Measurements from ENCODE around the gene PHEX. TPM values are rescaled to one million over a fixed set of nuclear protein-coding genes. Genes with fewer than 3 reads are reported as not detected.

Gene PHEX
- total RNA-seq, 6 experiments from 2014 or later = 0.05 to 0.10 (median 0.07) TPM

DNA sequence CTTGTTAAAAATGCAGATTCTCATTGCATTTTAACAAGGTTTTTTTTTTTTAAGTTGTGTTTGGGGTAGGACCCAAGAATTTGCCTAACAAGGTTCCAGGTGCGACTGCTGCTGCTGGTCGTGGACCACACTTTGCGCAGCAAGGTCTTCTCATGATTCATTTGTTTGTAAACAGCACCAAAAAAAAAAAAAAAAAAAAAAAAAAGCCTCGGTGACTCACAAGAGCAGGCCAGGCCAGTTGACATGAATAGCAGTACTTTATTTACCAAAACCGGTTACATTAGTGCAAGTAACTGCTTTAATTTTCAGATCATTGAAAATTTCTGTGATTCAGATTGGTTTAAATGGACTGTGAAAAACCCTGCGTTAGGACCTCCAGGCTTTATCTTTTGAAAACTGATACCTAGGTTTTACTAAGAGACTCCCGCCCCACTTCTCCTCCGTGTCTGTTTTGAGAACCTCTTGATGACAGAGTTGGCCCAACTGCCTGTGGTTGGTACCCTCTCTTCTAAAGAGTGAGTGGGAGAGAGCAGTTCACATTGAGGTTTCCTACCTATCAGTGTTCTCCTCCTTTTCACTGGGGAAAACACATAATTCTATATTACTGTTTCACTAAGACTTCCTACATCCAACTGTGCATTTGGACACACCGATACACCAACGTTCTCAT, 86.2 kb downstream of the PHEX start:
- Mint-ChIP-seq H3K4me1 (ENCODE audit: low read depth) (peaks cover 6% of the 10 kb centered on the region; the same call in 1 of the 2 replicates), H3K27ac (no peak overlapping the region)
- no peak for DNase-seq

DNA sequence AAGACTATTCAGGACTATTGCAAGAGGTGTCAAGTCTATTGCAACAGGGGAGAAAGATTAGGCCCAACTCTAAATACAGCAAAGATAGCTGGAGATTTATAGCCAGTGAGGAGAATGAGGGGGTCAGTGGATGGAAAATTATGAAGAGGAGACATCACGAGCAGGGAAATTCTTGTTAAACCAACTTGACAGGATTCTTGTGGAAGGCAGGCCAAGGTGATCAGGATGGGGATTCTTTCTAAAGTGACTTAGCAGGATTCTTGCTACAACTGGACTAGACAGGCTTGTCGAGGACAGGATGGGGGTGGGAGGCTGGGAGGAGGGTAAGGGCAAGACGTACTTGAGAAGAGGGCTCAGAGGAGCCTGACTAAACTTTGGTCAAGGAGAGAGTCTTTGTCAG, 89.0 kb downstream of the PHEX start:
- no peak for DNase-seq
- Mint-ChIP-seq H3K4me3 (no peak overlapping the region), H3K36me3 (ENCODE audit: low read depth) (no peaks in the 10 kb centered on the region), H3K27me3 (ENCODE audit: insufficient read depth) (no peaks in the 10 kb centered on the region), H3K9me3 (no peaks in the 10 kb centered on the region), H3K4me1 (ENCODE audit: low read depth) (peaks cover 9% of the 10 kb centered on the region), H3K27ac (no peak overlapping the region)
- TF ChIP-seq, protein P1, sequence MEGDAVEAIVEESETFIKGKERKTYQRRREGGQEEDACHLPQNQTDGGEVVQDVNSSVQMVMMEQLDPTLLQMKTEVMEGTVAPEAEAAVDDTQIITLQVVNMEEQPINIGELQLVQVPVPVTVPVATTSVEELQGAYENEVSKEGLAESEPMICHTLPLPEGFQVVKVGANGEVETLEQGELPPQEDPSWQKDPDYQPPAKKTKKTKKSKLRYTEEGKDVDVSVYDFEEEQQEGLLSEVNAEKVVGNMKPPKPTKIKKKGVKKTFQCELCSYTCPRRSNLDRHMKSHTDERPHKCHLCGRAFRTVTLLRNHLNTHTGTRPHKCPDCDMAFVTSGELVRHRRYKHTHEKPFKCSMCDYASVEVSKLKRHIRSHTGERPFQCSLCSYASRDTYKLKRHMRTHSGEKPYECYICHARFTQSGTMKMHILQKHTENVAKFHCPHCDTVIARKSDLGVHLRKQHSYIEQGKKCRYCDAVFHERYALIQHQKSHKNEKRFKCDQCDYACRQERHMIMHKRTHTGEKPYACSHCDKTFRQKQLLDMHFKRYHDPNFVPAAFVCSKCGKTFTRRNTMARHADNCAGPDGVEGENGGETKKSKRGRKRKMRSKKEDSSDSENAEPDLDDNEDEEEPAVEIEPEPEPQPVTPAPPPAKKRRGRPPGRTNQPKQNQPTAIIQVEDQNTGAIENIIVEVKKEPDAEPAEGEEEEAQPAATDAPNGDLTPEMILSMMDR (IDR thresholded peaks at IDR 0.05) = no peak

More for the DNA sequence above, 86.2 kb downstream of the PHEX start:
- H3K9me3 Mint-ChIP-seq = no peaks in the 10 kb centered on the region
- H3K36me3 Mint-ChIP-seq (ENCODE audit: low read depth) = no peaks in the 10 kb centered on the region
- TF ChIP-seq, protein P1 (IDR thresholded peaks at IDR 0.05) = no peak
- no peaks in the 10 kb centered on the region for H3K27me3 Mint-ChIP-seq (ENCODE audit: insufficient read depth)
- no peak overlapping the region for H3K4me3 Mint-ChIP-seq

DNA sequence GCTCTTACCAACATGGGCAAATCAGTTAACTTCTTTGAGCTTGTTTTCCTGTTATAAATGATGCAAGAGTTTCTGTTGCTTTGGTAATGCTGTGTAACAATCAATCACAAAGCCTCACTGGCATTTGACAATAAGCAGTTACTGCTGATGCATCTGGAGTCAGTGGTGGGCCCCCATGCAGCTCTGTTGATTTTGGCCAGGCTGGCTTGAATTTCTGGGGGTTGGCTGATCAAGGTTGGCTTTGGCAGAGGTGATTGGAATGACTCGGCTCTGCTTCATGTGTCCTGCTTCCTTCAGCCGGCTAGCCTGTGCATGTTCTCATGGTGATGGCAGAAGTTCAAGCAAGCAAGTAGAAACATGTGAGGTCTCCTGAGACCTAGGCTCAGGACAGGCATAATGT, 90.4 kb downstream of the PHEX start:
- H3K4me3 Mint-ChIP-seq = no peak overlapping the region
- H3K36me3 Mint-ChIP-seq (ENCODE audit: low read depth) = no peaks in the 10 kb centered on the region
- H3K9me3 Mint-ChIP-seq = no peaks in the 10 kb centered on the region
- H3K4me1 Mint-ChIP-seq (ENCODE audit: low read depth) = peaks cover 11% of the 10 kb centered on the region
- H3K27me3 Mint-ChIP-seq (ENCODE audit: insufficient read depth) = no peaks in the 10 kb centered on the region; the same call in 1 of the 2 replicates
- TF ChIP-seq, protein P1 (IDR thresholded peaks at IDR 0.05) = no peak
- no peak overlapping the region for H3K27ac Mint-ChIP-seq
- DNase-seq = peak; percentile 38

DNA sequence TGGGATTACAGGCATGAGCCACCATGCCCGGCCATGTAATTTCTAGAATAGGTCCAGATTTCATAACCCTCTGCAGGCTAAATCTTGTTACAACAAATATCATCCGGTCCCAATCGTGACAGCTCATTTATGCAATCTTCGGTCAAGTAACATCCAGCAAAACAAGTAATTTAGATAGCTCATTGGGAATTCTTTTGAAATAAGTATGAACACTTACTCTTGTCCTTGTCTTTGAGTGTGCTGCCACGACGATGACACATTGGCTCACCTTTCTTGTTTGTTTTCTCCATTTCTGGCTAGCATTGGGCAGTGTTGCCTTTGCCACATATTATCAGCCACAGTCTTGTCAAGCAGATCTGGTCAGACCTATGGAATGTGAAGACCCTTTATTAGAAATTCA, 92.0 kb downstream of the PHEX start:
- Mint-ChIP-seq H3K27ac (no peak overlapping the region), H3K27me3 (ENCODE audit: insufficient read depth) (no peaks in the 10 kb centered on the region; the same call in 1 of the 2 replicates), H3K9me3 (no peaks in the 10 kb centered on the region), H3K4me1 (ENCODE audit: low read depth) (peaks cover 12% of the 10 kb centered on the region), H3K4me3 (no peak overlapping the region), H3K36me3 (ENCODE audit: low read depth) (no peaks in the 10 kb centered on the region)
- no peak for DNase-seq
- TF ChIP-seq, protein P1 (IDR thresholded peaks at IDR 0.05) = no peak

DNA sequence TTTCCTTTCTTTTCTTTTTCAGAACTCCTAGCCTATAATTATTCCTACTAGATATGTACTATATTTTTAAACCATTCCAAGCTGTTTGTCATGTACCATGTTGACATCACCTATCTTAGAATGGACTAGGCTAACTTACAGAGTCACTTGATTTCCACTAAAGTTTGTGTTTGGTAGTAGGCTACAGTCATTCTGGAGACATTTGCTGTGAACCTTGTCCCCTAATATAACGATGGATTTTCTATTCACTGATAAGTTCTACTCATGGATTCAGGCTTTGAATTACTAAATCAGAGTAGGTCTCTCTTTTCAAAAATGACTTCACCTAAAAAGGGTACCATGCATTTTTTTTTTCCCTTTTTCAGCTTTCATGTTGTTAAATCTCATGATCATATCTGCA, 93.4 kb downstream of the PHEX start:
- peaks cover 13% of the 10 kb centered on the region for H3K4me1 Mint-ChIP-seq (ENCODE audit: low read depth)

More for the DNA sequence above, 93.4 kb downstream of the PHEX start:
- Mint-ChIP-seq H3K27ac (no peak overlapping the region), H3K27me3 (ENCODE audit: insufficient read depth) (no peaks in the 10 kb centered on the region; the same call in 1 of the 2 replicates), H3K36me3 (ENCODE audit: low read depth) (no peaks in the 10 kb centered on the region), H3K4me3 (no peak overlapping the region), H3K9me3 (no peaks in the 10 kb centered on the region)
- TF ChIP-seq, protein P1 (IDR thresholded peaks at IDR 0.05) = no peak
- DNase-seq = no peak

All from HFFc6 (cell line).